NCI-H1417 treated with DMSO at 0.1 percent for 48 hours (cell line): ENCODE data around the gene CDS2.

Experiments
- DNase-seq: peaks from one replicate; lab custom pipeline; 2025; lab: John Stamatoyannopoulos, UW

CDS2 gene

DNA sequence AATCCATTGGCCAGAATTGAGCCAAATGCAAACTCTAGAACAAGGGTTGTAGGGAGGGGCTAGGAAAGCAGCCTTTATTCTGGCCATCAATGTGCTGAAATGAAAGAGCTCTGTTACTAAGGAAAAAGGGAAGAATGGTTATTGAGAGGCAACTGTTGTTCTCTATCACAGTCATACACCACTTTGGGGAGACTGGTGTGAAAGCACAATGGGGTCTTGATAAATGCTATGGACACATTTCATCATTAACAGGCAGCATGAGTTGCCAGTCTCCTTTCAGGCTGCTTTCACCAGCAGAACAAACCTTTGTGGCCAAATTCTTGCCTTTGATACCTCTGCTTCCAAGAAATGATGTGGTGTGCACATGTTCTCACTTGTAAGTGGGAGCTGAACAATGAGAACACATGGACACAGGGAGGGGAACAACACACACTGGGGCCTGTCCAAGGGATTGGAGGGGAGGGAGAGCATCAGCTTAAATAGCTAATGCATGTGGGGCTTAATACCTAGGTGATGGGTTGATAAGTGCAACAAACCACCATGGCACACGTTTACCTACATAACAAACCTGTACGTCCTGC is 86.2 kb downstream of the CDS2 start:
- DNase-seq, result no peak

DNA sequence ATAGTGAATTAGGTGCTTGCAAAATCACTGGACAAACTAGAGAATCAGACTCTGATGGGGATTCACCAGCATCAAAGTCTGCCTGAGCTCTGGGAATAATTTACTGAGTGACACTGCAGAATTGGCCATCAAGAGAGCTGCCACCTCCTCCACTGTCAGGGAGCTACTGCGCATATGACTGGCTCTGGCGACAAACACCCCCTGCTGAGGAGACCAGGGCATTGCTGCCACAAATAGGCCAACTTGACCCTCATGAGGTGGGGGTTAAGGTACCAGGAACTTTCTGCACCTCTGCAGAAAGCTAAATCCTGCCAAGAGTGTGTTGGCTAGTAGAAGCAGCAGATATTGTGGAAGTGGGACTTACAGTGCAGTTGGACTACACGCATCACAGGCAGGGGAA is 88.0 kb downstream of the CDS2 start:
- DNase-seq, result no peak

DNA sequence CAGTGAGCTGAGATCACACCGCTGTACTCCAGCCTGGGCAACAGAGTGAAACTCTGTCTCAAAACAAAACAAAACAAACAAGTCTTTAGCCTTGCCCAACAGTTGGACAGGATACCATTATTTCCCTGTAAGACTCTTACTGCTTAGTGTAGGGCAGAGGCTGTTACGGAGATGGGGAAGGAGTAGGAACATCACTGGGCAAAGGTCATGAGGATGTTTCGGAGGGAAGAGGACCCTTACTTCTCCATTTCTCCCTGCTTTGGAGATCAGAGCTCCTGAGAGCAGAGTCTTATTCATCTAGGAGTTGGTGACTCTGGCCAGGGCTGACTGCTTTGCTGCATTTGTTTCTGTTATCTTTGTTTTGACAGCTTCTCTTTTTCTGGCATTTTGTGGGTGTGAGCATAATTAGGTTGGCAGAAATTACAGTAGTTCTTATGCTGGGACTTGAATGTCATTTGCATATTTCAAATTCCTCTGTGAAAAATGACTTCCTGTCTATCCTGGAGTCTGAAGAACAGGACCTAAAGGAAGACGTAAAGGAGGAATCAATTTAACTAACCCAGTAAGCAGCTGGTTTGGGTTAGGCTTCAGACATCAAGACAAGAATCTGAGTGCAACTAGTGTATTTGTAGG is 89.0 kb downstream of the CDS2 start:
- DNase-seq, result no peak

DNA sequence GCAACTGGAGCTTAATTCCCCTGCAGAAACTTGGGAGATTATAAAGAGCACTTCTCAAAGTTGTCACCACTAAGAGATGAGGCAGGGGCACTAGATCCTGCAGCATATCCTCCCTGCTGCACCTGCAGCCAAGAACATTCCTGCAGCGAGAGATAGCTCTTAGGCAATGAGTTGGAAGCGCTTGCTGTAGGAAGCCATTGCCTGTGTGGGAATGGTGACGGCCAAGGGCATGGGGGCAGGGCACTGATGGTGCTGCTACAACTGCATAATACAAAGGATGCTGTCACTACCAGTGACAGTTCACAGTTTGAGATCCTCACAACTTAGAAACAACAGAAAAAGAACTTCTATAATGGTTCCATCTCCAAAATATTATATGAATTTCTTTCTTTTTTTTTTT is 89.9 kb downstream of the CDS2 start:
- no peak for DNase-seq

DNA sequence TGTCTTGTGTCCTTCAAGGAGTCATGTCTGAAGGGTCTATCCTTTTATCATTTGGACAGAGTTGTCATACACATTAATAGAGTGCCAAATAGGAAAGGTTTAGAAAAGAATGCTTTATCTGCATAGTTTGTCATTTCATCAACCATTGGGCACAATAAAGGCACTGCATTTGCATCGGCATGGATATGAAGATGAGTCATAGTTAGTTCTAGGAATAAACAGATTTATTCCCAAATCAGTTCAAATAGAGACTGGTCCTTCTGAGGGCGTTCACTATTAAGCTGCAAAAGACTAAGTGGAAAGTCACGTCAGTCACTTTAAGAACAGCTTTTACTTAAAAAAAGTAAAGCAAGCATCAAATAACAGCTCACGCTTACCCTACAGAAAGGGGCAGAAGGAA is 90.8 kb downstream of the CDS2 start:
- no peak for DNase-seq

DNA sequence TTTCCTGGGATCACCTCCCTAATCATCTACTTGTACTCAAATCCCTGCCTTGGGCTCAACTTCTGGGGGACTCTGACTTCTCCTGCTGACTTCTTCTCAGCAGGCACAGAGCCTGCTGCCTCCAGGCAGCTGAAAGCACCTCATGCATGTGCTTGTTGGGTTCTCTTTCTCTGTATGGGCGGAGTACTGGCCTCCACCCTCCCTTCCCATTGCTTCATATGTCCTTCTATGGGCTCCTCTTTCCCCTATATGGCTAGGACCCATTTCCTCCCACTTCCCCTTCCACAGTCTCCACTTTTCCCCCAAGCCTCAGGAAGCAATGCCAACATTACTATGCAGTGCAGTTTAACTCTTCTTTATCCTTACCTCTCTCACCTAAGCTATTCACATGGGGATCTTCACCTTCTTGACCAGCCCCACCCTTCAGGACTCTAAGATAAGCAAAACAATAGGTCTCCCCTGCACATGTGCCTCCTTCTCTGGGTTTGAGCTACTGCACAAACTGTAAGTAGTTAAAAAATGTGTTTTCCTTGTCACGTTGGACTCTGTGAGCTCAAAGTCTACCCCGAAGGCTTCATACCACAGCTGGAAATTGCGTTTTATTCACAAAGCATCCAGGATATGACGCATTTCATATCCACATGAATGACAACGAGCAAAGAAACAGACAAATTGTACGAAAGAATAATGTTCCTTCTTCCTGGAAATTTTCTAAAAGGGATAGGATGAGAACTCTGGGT is 93.7 kb downstream of the CDS2 start:
- DNase-seq, result no peak

DNA sequence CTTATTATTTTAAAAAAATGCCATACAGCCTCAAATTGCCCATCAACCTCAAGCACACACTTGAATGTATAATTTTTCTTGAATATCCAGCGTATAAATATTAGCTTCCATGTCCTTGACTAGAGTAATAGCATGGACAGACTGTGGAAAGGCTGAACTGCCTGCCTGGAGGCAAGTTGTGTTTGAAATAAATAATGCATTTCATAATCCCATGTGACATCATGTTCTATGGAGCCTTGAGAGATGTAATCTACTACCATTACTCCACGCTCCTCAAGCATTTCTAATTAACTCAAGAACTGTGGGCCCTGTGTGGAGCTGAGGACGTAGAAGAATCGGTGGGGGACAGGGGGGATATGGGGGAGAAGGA is 94.2 kb downstream of the CDS2 start:
- no peak for DNase-seq

DNA sequence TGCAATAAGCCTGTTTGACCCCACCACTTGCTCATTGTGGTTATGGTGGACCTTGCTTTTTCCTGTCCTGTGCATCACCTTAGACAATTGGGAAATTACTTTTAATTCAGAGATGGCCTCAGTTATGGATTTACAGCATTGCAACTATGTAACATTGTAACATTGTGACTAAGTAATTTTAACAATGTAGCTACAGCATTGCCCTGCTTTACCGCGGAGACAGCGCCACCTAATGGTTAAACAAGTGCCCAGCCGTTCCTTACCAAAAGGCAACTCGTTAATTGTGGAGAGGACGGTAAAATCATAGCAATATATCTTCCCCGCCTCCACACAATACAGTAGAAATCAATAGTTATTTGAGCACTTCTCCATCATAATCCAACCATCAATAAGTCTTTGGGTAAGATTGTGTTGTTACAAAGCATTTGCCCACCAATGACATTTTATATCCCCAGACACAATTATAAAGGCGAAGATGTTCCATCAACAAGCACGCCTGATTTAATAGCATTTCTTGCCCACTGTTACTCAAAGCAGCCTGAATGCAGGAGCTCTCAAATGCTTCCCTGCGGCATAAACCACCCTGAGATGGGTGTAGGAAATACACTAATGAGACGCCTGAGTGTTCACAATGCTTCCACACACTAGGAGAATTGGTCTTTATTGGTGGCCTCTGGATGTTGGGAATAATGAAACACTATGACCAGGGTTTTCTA is 96.3 kb downstream of the CDS2 start:
- DNase-seq, result no peak

DNA sequence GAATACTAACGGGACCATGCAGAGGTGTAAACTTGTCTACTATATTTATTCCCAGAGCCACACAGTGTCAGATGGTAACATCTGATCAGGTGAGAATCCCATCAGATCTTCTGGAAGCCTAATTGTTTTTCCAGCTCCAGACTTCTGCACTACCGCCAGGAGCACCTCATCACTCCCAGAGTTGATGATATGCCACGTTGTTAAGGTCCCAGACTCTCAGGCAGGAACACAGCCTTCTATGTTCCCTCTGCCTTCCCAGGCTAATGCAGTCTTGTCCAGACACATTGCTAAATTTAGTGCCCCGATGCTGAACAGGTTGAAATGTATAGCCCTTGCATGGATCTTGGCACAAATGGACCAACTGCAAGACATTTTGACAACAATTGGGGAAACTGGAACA is 103.7 kb downstream of the CDS2 start:
- DNase-seq, result no peak

DNA sequence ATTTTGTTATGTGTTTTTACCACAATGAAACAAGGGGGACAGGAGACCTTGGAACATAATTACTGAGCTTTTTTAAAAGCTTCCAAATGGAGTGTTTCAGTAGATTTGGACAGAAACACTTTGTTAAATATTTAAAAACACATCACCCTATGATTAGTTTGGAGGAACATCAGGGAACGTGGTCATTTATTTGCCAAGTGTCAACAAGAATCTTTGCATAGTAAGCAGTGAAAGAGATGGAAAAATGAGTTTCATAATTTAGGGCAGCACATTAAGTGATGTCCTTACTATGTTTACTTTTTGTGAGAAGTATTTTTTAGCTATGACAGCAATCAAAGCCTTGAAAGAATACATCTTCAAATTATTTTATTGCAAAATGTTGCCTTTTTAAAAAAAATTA is 107.3 kb downstream of the CDS2 start:
- no peak for DNase-seq

DNA sequence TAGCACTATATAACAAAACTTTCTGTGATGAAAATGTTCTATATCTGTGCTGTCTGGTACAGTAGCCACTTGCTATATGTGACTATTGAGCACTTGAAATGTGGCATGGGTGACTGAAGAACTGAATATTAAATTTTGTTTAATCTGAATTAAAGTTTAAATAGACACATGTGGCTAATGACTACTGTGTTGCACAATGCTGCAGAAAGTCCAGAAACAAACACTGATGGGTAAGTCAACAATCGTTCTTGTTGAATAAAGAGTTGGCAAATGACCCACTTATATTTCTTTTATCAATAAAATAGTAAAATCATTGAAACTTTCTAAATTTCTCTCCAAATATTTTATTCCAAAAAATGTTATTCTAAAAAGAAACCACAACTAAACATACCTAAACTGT is 108.2 kb downstream of the CDS2 start:
- DNase-seq, result no peak
